Activated CD4-positive, alpha-beta T cell treated with anti-CD3 and anti-CD28 coated beads, Interleukin-2, amount 50 U/mL, for 1 hour (primary cell): ENCODE data around the gene PEX5L.
"Not testable (repeated sequence)": the region's sequence is repeated elsewhere in the genome, so short reads cannot be mapped to it uniquely, and the experiment has no call there.

ENCODE experiments used
- DNase-seq: peaks from one replicate; pipeline ENCODE4 v3.0.0-alpha.2; 2020

Gene PEX5L, protein sequence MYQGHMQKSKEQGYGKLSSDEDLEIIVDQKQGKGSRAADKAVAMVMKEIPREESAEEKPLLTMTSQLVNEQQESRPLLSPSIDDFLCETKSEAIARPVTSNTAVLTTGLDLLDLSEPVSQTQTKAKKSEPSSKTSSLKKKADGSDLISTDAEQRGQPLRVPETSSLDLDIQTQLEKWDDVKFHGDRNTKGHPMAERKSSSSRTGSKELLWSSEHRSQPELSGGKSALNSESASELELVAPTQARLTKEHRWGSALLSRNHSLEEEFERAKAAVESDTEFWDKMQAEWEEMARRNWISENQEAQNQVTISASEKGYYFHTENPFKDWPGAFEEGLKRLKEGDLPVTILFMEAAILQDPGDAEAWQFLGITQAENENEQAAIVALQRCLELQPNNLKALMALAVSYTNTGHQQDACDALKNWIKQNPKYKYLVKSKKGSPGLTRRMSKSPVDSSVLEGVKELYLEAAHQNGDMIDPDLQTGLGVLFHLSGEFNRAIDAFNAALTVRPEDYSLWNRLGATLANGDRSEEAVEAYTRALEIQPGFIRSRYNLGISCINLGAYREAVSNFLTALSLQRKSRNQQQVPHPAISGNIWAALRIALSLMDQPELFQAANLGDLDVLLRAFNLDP

DNA sequence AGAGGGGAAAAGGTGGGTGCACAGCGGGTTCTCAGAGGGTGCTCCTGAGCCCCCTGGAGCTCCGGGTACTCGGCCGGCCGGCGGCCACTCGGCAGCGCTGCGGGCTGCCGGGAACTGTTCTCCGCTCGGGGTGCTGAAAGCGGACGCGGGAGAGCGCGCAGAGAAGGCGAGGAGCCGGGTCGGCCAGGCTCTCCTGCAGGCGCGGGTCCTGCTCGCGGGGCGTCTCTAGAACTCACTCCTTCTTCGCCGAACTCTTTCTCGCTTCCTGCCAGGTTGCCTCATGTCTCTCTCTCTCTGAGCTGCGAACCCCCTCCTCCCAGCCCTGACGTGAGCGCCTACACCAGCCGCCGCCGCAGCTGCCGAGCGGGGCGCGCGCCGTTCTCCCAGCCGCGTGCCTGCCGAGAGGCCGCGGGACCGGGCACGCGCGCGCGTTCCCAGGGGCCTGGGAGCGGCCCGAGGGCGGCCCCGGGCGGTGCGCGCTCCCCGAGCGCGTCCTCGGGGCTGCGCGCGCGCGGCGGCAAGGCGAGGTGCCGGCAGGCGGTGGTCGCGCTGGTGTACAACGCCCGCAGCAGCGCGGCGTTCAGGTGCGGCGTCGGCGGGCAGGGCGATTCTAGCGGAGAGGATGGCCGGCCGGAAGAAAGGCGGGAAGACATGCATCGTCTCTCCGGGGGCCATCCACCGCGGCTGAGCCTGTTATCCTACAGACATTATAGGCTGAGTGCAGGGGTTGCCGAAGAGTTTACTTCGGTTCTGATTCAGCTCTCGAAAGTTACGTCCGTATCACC, at the start of gene PEX5L:
PEX5L (minus strand) TSS at position 267 of the 785 bp plus-strand sequence. CDS start 338 bp downstream, outside the sequence.
- peak; percentile 4 for DNase-seq

DNA sequence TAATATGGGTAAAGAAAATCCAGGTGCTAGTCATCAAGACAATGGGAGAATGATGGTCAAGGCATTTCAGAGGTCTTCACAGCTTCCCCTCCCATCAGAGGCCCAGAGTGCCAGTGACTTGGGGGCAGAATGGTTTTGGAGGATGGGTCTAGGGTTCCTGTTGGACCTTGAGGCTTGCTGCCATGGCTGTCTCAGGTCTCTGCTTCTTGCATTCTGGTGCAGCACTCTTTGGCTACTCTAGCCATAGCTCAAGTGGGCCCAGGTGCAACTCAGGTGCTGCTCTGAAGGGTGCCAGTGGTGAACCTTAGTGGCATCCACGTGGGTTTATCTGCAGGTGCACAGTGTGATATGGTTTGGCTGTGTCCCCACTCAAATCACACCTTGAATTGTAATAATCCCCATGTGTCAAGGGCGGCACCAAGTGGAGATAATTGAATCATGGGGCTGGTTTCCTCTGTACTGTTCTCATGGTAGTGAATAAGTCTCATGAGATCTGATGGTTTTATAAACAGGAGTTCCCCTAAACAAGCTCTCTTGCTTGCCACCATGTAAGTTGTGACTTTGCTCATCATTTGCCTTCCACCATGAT, 48.5 kb upstream of the PEX5L start:
- no peak for DNase-seq

DNA sequence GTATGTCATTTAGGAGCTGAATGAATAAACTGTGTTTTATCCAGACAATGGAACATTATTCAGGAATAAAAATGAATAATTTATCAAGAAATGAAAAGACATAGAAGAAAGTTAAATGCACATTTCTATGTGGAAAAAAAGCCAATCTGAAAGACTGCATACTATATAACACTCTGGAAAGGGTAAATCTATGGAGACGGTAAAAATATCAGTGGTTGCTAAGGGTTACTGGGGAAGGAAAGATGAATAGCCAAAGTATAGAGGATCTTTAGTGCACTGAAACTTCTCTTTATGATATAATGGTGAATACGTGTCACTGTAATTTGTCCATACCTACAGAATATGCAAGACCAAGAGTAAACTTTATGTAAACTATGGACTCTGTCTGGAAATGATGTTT, 46.0 kb upstream of the PEX5L start:
- no peak for DNase-seq

DNA sequence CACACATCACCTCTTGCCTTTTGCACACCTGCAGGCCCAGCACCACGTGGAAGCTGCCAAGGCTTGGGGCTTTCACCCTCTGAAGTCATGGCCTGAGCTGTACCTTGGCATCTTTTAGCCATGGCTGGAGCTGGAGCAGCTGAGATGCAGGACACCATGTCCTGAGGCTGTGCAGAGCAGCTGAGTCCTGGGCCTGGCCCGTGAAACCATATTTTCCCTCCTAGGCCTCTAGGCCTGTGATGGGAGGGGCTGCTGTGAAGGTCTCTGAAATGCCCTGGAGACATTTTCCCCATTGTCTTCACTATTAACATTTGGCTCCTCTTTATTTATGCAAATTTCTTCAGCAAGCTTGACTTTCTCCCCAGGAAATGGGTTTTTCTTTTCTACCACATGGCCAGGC, 41.9 kb upstream of the PEX5L start:
- DNase-seq, result no peak

DNA sequence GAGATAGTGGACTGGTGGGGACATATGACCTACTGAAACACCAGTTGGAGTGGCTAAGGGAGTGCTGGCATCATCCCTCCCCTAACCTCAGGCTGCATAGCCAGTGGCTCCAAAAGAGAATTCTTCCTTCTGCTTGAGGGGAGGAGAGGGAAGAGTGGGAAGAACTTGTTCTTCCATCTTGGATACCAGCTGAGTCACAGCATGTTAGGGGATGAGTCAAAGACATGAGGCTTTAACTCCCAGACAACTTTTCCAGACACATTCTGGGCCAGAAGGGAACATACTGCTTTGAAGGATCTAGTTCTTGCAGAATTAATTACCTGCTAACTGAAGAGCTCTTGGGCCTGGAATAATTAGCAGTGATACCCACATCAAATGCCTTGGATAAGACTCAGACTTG, 36.8 kb upstream of the PEX5L start:
- no peak for DNase-seq

DNA sequence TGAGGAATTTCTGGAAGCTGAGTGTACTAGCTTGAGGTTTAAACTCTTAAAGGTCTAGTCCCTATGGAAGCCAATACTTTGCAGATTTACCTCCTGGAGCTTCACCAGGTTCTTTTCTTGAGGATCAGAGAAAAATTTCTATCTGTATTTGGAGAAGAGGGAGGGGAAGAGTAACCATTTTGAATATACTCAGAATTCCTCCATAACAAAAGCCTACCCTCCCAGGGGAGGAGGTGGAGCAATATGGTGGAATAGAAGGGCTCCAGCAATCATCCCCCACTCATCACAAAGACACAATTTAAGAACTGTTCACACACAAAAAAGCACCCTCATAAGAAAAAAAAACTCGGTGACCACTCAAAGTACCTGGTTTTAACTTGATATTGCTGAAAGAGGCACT, 36.0 kb upstream of the PEX5L start:
- no peak for DNase-seq

DNA sequence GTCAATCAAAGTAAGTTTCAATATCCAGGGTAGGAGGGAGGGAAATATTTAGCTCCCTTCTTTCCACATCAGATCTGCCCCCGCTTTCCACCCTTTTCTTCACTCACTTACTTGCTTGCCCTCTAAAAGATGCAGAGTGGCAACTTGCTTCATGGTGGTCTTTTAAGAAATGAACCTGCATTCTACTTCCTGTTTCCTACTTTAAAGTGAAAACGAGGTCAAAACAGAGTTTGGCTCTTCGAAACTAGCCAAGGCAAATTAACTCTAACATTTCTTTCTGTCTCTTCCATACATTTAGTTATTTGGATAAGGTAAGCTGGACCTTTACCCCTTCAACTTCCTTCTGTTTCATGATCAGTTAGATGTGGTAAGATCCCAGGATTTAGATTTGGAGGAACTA, 34.2 kb upstream of the PEX5L start:
- DNase-seq, result no peak

DNA sequence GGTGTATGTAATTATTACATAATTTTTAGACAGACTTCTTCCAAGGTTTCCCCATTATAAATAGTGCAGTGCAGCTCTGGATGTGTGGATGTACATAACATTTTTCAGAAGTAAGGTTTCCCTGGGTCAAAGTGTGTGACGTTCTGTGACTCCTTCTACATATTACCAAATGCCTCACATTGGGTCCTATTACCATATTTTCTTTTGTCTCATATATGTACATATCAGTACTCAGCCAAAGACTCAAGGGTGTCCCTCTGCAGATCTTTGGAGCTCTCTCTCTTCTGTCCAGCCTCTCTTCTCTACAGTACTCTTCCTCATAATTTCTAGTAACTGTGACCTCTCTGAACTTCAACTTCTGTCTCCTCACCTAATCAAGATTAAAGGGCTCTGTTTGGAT, 31.3 kb upstream of the PEX5L start:
- no peak for DNase-seq

DNA sequence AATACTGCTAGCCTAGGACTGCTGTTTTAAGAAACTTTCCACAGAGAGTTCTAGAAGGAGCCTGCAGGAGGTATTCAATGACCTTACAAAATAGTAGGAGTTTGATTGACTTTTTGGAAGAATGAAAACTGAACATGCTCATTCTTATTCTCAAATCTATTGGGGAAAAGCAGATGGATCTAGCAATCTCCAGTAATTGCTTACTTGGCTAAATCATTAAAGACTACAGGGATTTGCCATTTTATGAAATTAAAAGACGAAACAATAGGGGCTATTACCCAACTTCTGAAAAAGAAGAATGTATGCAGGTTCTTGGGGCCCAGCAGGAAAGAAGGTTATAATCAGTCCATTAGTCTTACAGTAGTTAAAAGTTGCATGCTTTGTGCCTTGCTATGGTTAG, 29.9 kb upstream of the PEX5L start:
- no peak for DNase-seq

DNA sequence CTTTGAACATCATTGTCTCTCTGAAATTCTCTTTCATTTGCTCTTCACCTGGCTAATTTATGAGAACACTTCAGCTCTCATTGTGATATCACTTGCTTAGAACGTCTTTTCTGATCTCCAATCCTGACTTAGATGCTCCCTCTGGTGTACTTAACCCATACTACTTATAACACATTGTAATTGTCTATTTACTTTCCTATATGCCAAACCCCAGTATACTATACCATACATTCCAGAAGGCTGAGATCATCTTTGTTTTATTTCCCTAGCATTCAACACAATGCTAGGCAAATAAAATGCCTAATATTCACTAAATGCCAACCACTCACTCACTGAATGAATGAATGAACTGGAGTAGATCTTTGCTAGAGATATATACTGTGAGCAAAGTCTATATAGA, 27.0 kb upstream of the PEX5L start:
- DNase-seq, result no peak

DNA sequence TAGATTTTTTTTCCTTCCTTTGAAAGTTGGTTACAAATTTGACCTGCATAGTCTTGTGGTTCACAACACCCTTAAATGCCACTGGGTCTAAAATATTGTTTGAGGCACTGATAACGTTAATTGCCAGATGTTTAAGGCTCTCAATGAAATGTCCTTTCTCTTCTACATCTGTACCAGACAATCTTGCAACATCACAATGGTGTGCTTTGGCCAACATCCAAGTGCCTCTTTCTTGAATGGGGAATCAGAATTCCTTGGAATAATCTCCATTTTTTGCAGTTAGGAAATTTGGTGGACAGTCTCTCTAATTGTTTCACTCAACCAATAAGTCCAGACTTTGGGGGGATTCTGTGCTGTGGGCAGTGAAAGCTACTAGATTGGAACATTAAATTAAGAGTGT, 26.0 kb upstream of the PEX5L start:
- DNase-seq, result no peak

DNA sequence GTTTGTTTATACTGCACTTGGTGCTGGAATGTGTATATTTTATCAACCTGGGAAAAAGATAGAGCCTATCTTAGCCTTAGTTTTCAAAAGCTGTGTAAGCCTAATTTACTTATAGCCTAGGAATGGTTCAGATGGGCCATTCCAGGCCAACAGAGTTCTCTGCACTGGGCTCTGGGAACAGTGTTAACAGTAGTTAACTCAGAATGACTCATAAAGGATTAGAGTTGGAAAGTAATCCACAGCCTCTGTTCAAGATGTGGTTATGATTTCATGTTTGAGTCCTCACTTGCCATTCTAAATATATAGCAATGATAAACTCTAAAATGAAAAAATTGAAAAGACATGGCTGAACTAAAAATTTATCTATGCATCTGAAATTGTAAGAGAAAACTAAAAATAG, 22.6 kb upstream of the PEX5L start:
- DNase-seq, result no peak

DNA sequence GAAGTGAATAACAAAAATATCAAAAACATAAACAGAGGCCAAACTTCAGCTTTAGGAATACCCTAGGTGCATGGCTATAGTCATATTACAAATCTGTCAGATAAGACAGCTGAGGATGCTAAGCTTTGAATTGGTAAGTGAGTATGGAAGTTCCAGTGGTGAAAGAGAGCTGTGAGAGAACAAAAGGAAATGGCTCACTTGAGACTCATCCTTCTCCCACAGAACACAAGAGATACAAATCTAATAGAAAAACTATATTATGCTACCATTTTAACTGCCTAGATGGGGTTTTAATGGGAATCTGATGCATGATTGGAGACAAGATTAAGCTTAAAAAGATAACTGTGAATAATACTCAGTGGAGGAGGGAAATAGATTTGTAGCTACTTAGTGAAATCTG, 21.5 kb upstream of the PEX5L start:
- DNase-seq, result no peak

DNA sequence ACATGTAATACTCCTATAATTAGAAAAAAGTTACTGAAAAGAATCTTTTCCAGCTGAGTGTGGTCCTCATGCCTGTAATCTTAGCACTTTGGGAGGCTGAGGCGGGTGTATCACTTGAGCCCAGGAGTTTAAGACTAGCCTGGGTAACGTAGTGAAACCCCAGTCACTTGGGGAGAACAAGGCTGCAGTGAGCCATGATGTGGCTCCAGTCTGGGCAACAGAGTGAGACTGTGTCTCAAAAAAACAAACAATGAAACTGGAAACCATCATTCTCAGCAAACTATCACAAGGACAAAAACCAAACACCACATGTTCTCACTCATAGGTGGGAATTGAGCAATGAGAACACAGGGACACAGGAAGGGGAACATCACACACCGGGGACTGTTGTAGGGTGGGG, 18.9 kb upstream of the PEX5L start:
- DNase-seq, result not testable (repeated sequence)

DNA sequence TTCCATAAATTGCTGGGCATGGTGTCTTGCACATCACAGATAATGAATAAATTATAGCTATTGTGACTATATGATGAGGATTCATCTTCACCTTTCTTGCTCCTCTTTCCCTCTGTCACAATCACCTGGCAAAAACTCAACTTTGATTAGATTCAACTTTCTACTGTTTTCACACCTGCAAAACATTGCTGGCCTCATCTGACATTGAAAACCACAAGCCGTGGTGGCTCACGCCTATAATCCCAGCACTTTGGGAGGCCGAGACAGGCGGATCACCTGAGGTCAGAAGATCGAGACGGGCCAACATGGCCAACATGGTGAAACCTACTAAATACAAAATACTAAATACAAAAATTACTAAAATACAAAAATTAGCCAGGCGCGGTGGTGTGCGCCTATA, 12.7 kb upstream of the PEX5L start:
- no peak for DNase-seq

DNA sequence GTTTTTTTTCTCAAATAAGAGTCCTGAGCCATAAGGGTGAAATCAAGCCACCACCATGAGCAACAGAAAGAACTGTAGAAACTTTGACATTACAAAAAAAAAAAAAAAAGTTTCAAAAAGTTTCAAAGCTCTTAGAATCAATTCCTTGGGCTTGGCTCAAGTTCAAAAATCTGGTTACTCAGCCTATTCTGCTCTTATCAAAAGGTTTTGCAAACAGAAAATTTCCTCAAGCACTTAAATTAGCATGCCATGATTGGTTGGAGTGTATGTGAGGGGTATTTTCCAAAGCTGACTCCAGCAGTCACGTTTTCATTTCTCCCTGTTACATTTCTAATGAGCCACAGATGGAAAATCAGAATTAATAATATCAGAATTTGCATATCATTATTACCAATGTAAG, 12.1 kb upstream of the PEX5L start:
- no peak for DNase-seq

DNA sequence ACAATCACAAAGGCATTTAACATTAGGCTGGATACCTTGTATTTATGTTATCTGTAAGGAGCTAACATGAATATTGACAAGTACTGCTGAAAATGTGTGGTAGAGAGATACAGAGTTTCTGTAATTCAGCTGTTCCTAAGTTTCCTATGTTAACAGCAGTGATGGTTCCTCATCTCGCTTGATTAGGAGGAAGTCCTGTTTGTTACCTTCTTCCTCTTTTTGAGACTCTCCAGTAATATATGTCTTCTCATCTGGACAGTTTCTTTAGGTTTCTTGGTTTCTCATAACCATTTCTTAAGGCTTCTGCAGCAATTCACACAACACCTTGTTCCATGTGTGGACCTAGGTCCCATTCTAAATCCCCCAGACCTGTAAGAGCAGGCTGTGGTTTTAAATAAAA, 11.4 kb upstream of the PEX5L start:
- DNase-seq, result no peak

DNA sequence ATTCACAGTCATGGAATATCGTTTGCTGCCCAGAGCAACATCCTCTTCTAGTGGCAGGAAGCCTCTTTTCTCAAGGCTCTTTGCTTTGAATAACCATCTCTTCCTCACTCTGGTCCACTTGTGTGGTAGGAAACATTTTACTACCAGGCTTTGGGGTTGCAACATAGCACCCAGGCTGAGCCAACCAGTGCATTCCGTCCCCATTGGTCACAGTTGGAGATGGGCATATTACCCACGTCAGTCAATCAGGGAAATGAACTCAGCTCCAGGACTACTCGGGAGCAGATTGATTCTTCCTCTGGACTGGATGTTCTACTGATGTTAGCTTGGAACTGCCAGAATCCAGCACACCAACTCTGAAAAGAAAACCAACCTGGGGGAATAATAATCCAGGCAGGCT, 4.2 kb upstream of the PEX5L start:
- DNase-seq, result no peak

DNA sequence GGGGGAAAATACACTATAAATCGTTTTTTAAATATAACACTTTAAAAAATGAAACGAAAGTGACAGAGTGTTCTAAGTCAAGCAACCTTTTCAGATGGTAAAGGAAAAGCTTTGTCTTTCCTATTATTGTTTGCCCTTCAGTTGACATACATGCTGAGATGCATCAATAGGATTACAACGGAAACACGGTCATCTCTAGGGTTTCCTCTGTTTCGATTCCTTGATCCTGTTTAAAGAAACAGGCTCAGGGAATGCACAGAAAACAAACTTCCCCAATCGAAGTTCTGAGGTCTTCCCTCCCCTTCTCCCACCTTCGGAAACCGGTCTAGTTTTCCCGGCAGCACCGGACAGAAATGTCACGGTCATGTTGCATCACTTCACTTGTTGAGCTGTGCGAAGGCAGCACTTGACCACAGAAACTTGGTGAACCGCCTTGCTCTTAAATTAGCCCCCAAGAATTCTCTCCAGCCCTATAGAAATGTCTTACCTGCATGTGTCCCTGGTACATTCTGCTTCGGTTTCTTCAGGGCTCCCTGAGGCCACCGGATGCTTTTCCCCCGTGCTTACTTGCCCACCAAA, 556 bp downstream of the PEX5L start:
- DNase-seq, result no peak

DNA sequence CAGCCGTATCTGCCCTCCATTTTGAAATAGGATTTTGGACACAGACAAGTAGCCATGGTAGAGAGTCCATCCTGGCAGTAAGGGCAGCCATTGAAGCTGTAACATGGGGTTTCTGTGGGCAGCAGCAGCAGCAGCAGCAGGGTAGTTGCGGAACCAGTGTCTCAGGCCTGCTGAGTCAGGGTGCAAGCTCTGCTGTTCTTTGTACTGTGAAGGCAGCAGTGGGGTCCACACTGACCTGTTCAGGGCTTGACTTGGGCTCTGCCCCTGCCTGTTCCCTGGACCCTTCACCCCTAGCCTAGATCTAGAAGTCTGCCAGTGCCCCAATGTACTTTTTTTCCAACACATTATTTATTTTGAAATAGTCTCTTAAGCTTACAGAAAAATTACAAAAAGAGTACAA, 9.7 kb downstream of the PEX5L start:
- no peak for DNase-seq

DNA sequence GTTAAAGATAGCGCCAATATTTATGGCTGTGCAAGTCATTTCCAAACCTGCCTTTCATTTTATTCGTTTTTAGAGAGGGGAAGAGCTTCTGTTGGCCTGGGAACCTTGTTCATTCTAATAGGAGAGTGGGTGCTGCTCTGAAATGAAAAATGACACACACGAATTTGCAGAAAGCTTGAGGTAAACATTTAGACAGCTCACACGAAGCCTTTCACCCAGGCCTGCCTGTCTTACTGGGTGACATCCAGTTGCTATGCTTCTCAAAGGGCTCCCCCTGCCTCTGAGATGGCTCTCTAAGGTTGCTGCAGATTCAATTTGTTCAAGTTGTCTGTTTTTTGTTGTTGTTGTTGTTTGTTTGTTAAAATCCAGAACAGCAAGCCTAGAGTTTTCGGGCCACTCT, 18.2 kb downstream of the PEX5L start:
- DNase-seq, result no peak

DNA sequence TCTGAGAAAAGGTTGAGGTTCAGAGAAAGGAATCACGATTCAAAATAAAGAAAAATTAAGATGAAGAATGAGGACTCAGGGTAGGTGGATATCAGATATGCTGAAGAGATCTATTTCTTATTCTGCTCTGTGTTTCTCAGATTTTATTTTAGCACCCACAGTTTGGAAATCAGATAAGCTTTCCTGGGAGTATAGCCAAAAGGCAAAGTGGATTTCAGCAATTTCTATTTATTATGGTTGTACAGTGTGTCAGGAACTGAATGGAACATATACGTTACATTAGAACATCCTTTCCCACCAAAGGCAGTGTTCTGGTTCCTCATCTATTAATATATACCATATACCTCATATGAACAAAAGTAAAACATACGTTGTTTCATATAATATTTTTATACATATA, 18.9 kb downstream of the PEX5L start:
- no peak for DNase-seq

DNA sequence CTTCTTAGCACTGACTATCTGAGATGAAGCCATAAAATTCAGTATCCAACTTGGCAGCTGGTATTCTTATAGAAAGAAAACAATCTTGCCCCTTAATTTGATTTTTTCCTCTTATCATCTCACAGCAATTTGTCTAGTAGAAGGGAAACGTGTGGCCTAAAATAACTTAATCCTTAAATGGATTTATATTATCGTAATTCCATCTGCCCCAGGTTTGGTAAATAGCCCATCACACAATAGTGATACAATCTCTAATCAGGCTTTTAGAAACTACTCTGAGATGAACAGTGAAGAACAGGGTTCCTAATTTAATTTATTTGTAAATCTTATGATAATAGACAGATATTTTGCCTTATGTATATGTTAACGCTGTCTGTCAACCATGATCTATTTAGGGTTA, 24.8 kb downstream of the PEX5L start:
- no peak for DNase-seq
